GM06990 (cell line): ENCODE measurements around the gene C1orf35.

Source experiments
- DNase-seq: peaks from one replicate; pipeline ENCODE4 v3.0.0-alpha.2; 2011; ENCODE audit not compliant: insufficient read length; ENCODE audit errors: extremely low read depth
- H3K27me3 ChIP-seq: replicated peaks from 2 replicates; pipeline ENCODE4 v1.6.0; 2011; ENCODE audit warnings: low read length; ENCODE audit not compliant: control insufficient read depth, insufficient read depth
- H3K36me3 ChIP-seq: 2 replicates; pipeline ENCODE4 v1.5.1; 2011; ENCODE audit warnings: low read length; ENCODE audit not compliant: control insufficient read depth, insufficient read depth
- H3K4me3 ChIP-seq: replicated peaks from 2 replicates; pipeline ENCODE4 v1.5.1; 2011; ENCODE audit warnings: low read depth, mild to moderate bottlenecking, control low read depth, low read length
- CTCF ChIP-seq: IDR thresholded peaks from 2 replicates; pipeline ENCODE4 v1.5.1; 2011; ENCODE audit warnings: low read length, control low read depth, mild to moderate bottlenecking, inconsistent platforms; ENCODE audit not compliant: insufficient read depth, poor library complexity, severe bottlenecking

Gene C1orf35

GRCh38 chr1:228070173-228070572, 33.0 kb downstream of the C1orf35 start:
- DNase-seq = no peak
- no peaks in the 10 kb centered on the region; the same call in 1 of the 2 replicates for H3K27me3 ChIP-seq
- TF ChIP-seq CTCF = no peak

DNA sequence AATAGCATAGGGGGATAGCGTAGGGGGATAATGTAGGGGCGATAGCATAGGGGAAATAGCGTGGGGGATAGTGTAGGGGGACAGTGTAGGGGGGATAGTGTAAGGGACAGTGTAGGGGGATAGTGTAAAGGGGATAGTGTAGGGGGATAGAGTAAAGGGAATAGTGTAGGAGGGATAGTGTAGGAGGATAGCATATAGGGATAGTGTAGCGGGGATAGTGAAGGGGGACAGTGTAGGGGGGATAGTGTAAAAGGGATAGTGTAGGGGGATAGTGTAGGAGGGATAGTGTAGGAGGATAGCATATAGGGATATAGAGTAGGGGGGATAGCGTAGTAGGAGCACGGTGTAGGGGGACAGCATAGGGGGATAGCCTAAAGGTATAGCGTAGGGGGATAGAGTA, 34.8 kb downstream of the C1orf35 start:
- TF ChIP-seq CTCF = no peak
- no peaks in the 10 kb centered on the region; the same call in 1 of the 2 replicates for H3K27me3 ChIP-seq

More at GRCh38 chr1:228070173-228070572, 33.0 kb downstream of the C1orf35 start:
- Histone ChIP-seq H3K4me3 (no peak overlapping the region), H3K36me3 (no peaks in the 10 kb centered on the region)

DNA sequence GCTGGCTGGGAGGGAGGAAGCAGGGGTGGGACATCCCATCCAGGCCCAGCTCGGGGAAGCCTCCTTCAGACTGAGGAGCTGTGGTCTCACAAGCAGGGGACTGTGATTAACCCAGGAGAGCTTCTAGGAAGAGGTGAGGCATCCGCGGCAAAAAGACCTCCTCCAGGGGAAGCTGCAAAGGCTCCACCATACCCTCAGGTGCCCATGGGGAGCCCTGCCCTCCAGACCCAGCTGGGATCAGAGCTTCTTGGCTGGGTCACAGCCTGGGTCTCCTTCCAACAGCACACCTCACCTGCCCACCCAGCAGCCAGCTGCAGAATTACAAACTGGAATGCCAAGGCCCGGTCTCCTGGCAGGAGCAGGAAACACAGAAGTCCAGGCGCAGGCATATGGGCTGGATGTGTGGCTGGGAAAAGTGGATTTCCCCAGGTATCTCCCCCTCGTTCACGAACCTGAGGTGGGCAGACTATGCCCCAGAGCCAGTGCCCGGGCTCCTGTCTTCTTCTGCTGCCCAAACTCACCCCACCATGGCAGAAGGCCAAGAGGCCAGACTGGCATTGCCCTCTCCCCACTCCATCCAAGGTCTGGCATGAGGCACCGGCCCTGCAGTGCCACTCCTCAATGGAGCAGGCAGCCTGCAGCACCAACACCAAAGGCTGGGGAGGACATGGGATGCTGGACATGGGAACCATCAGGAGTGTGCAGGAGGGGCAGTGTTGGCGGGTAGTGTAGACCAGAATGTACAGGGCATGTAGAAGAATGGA, 36.1 kb downstream of the C1orf35 start:
- DNase-seq = no peak
- no peak for TF ChIP-seq CTCF
- Histone ChIP-seq H3K27me3 (no peaks in the 10 kb centered on the region; the same call in 1 of the 2 replicates), H3K4me3 (no peak overlapping the region), H3K36me3 (no peaks in the 10 kb centered on the region)

More for the DNA sequence above, 34.8 kb downstream of the C1orf35 start:
- Histone ChIP-seq H3K36me3 (no peaks in the 10 kb centered on the region), H3K4me3 (no peak overlapping the region)
- DNase-seq = no peak

DNA sequence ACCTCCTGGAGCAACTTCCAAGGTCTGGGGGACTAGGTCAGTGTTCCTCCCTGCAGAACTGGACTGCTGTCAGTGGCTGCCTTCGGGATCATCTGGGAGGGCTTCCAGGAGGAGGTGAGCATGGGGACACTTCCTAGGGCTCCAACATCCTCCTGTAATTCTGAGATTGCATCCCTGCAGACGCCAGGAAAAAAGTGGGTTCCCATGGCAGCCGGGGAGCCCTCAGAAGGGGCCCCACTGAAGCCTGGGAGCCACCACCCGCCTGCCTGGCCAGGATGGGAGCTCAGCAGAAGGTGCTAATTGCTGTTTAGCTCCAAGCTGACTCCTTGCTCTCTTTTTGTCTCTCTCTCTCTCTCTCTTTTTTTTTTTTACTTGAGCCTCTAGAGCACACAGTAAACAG, 36.7 kb downstream of the C1orf35 start:
- Histone ChIP-seq H3K4me3 (no peak overlapping the region), H3K36me3 (no peaks in the 10 kb centered on the region), H3K27me3 (no peaks in the 10 kb centered on the region; the same call in 1 of the 2 replicates)
- DNase-seq = no peak
- TF ChIP-seq CTCF = no peak

GRCh38 chr1:228065543-228066347, 37.4 kb downstream of the C1orf35 start:
- no peaks in the 10 kb centered on the region; the same call in 1 of the 2 replicates for H3K27me3 ChIP-seq
- H3K36me3 ChIP-seq = no peaks in the 10 kb centered on the region
- TF ChIP-seq CTCF = no peak
- H3K4me3 ChIP-seq = no peak overlapping the region
- no peak for DNase-seq
